NOMO-1 treated with dmso at 0.1 percent for 144 hours (cell line): ENCODE measurements around the gene CYP3A4.
"Not testable (repeated sequence)": the region's sequence is repeated elsewhere in the genome, so short reads cannot be mapped to it uniquely, and the experiment has no call there.

Experiments used
- DNase-seq: peaks from one replicate; lab custom pipeline; 2025; ENCODE audit not compliant: unreplicated experiment; lab: John Stamatoyannopoulos, UW

Gene CYP3A4

DNA sequence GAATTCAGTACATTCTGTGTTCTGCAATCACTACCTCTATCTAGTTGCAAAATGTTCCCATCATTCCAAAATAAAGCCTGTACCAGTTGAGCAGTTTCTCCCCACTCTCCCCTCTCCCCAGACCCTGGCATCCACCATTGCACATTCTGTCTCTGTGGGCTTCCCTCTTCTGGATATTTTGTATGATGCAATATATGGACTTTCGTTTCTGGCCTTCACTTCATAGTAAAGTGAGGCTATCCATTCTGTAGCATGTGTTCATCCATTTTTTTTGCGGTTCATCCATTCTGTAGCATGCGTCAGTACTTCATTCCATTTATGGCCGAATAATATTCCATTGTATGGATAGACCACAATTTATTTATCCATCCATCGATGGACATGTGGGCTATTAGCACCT is 9.5 kb upstream of the CYP3A4 start:
- no peak for DNase-seq

DNA sequence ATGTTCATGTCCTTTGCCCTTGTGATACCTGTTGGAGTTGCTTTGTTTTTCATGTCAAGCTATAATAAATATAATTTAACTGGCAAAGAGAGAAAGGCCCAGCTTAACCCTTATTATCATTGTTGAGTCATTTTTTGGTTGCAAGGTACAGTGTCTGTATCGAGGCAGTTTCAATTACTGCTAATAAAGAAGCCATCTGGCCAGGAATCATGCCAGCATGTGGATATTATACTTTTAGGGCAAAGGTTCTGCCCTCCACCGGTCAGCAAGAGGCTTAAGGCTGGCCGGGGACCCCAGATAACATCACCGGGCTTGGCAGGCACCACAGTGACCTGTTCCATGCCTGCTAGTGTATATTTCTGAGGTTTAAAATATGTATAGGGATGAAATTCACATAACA is 9.0 kb upstream of the CYP3A4 start:
- no peak for DNase-seq

DNA sequence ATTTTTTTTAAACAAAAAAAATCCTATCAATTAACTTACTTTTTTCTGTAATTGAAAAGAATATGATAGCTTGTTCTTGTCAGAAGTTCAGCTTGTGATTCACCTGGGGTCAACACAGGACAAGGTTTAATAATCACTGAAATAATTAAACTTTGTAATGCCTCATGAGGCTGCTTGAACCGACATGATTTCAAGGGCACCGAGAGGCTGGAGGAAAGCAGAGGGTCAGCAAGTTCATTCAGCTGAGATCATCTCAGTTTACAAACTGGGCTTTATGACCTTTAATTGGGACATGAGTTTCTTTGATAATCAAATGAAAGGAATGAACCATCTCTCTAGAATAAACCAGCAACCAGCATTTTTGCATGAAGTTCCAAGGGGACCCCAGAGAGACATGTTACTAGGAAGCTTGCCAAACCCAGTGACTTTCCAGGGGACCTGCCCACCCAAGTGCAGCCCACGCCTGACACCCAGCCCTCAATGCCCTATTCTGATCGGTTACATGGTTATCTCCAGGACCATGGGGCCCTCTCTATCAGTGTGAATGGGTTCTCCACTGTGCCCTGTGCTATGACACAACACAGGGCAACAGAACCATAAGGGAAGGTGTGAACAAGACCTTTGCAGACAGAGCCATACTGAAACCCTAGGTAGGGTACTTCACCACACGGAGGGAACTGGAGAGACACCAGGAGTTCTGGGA is 7.8 kb upstream of the CYP3A4 start:
- no peak for DNase-seq

DNA sequence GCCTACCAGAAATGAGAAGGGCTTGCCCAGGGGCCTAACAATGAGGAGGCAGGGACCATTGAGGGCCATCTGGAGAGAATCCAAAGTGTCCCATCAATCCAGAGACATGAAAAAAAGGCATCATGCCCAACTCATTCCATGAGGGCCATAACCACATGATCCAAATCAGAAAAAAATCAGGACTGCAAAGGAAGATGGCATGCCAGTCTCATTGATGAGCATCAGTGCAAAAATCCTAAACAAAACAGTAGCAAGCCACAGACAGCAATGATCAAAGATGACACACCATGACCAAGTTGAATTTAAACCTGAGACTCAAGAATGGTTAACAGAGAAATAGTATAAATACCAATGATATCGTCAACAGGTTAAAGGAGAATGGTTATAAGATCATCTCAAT is 7.0 kb upstream of the CYP3A4 start:
- DNase-seq = no peak

DNA sequence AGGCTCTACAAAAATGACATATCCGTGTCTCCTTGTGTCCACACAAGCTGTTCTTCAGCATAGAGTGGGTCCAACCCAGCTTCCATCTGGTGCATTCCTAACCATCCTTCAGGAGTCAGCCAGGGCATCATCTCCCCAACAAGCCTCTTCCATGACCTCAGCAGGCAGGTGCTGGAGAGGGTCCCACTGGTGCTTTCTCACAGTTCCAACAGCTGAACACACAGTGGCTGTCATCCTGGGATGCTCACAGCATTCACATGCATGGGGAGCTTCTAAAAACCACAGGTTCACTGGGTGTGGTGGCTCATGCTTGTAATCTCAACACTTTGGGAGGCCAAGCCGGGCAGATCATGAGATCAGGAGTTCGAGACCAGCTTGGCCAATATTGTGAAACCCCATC is 6.4 kb upstream of the CYP3A4 start:
- no peak for DNase-seq

DNA sequence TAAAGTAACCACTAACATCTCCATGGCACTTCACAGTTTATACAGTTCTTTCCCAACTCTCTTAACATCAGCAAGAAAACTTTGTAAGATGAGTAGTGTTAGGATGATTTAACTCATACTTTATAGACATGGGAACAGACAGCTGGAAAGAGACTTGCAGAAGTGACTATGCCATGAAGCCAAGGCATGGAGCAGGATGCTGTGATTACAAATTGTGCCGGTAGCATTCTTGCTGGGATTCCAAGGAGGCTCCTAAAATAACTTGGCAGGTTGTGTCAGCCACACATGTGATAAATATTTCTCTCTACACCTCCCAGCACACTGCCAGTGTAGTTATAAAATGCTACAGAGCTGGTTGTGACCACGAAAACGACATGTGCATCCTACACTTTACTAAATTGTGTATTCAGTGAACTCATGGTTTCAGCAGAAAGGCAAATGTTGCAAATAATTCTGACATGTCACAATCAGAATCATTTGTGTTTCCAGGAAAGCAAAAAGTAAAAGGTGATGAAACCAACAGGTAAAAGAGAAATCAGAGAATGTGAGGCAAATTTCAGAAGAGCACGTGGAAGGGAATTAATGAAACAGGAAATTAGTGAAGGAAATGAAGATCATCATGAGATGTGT is 5.6 kb upstream of the CYP3A4 start:
- no peak for DNase-seq

DNA sequence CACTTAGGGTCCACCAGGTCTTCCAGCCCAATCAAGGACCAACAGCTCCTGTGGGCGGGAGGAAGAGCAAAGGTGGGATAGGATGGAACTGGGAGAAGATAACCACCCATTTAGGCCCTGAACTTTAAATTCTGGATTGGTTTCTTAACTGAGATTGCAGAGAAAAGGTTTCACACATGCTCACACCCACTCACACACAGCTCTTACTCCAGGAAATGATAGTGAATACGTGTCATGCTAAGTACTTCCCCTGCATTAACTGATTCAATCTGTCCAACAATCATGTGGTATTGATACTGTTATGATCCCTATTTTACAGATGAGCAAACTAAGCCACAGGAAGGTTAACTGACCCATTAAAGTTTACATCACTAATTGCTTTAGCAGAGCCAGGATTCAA is 4.6 kb upstream of the CYP3A4 start:
- no peak for DNase-seq

DNA sequence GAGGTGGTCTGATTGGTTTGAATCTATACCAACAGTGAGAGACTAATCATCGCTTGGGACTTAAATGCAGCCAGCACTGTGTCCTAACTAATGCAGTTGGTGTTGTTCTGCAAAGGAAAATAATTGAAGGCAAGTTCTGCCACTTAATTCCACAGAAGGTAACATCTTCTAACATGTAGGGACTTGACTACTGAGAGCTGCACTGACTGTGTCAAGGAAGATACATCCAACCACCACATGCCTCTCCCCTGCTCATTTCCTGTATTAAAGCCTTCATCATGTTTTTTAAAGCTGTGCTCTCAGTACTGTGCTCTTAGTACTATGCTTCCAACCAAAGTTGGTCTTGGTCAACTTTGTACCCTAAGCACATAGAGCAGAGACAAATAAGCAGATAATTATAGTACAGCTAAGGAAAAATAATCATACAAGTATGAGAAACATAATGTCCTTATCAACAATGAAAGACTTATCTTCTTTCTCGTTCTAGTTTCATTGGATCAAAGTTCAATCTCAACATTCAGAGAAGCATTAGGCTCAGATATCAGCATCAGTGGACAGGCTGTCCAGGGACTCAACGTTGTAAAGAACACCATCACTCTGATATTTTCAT is 2.8 kb upstream of the CYP3A4 start:
- no peak for DNase-seq

DNA sequence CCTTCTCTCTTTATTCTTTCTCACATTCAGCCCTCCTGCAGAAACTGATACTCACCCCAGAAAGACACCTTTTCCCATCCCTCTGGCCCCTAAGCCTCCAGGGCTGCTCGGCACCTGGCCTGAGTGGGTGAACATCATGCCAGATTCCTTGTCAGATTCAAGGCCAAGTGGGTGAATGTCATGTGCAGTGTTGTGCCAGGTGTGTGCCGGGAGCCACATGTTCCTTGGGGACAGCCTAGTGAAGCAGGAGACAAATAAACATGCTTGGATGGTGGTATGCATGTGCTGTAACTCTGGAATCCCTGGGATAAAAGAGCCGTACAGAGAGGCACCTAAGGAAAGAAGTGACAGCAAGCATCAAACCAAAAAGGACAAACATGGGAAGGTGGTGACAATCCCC is 1.7 kb upstream of the CYP3A4 start:
- not testable (repeated sequence) for DNase-seq

DNA sequence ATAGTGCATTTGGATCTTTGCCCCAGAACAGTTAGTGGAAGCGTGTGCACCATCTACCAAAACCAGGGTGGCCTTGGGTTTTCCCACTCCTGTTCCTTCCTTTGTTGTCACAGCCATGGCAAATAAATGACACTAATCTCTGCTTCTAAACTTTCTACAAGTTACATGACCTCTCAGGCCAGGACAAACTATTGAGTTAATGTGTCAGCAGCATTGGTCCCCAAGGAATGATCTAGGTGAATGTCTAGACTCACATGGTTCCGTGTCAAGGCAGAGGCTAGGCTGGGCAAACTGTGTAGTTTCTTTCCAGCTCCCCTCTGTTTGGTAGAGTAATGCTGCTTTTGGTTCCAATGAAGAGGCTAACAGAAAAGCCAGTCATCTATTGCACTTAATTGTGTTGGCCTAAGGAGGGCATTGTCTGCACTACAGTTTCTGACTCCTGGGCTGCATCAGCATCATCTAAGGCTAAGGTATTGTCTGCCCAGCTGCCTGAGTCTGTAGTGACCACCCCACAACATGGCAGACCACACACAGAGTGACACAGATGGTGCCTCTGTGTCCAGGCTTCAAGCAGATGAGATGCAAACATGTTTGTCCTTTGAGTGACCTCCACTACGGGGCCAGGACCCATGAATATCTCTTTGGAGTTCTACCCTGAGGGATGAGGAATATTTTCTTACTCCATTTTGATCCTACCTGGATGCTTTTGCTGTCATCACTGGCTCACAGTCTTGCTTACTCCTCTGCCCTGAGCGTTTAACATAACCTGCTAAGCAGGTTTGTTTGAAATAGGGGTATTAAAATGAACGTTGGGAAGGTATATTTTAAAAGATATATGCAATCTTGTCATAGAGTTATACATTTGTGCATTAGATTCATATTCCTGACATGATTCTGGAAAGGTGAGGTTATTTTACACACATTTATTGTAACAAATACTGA is 1.7 kb downstream of the CYP3A4 start:
- DNase-seq = no peak

DNA sequence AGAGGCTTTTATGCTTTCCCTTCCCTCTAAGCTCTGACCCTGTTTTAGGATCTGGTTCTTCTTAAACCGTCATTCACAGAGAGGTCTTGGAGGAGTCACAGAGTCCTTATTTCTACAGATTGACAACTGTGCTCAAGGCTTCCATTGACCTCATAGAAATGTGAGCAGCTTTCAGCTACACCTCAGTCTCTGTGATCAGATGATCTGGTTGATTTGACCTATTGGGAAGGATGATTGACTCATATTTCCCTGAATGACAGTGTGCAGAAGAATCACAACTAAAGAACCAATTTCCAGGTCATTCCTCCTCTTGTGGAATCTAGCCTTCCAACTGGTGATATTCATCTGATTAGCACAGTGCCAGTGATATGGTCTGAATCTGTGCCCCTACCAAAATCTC is 3.4 kb downstream of the CYP3A4 start:
- no peak for DNase-seq

DNA sequence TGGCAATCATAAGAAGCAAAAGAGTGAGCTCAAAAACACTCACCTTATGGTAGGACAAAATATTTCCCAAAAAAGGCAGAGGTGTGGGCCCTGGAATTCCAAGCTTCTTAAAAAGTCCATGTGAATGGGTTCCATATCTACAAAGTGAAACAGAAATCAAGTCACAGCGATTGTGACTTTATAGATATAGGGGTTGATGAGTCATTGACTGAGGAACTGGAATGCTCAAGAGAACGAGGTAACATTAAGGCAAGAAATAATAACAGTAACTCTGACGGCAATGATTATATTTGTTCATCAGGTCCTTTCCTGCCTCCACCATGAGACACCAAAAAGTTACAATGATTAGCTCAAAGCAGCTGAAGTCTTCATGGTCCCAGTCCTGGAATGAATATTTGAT is 4.0 kb downstream of the CYP3A4 start:
- DNase-seq = no peak

DNA sequence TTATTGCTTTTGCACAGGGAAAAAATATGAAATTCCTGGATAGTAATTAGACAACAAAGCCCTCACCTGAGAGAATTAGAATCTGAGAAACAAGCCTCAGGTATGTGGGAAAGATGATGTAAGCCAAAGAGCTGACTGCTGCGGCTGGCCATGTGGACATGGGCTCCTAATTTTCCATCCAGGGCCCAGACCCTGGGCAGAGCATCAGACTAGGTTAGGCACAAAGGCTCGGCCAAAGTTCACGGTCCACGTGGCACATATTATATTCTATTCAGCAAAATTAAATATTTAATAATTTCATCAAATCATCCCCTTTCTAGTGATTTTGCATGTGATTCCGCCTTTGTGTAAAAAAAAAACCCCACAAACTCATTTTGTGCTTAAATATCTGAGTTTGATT is 5.1 kb downstream of the CYP3A4 start:
- DNase-seq = no peak

DNA sequence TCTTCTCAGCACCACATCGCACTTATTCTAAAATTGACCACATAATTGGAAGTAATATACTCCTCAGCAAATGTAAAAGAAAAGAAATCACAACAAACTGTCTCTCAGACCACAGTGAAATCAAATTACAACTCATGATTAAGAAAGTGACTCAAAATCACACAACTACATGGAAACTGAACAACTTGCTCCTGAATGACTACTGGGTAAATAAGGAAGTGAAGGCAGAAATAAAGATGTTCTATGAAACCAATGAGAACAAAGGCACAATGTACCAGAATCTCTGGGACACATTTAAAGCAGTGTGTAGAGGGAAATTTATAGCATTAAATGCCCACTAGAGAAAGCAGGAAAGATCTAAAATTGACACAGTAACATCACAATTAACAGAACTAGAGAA is 10.6 kb downstream of the CYP3A4 start:
- not testable (repeated sequence) for DNase-seq

DNA sequence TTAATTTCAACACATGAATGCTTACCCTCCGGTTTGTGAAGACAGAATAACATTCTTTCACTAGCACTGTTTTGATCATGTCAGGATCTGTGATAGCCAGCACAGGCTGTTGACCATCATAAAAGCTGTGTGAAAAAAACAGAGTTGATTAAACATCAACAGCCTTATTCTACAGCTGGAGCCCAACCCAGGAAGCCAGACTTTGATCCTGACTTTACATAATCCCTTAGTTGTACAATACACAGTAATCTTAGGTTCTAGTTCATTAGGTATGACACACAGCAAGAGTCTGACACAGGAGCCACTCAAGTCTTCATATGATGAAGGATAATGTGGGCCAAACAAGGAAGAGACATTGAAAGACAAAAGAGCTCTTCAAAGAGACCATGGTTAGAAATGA is 11.4 kb downstream of the CYP3A4 start:
- no peak for DNase-seq

DNA sequence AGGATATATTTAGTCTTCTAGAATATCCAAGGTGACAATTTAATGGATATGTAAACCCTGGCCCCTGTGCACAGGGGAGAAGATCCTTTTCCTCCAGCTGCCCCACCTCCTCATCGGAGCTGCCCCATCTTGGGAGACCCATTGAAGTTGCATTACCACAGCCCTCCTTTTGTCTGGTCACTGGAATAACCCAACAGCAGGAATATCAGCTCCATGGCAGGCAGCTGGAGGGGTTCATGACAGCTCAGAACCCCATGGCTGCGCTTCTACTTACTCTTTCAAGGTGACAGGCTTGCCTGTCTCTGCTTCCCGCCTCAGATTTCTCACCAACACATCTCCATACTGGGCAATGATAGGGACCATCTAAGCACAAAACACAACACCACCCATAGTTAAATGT is 14.5 kb downstream of the CYP3A4 start:
- not testable (repeated sequence) for DNase-seq

DNA sequence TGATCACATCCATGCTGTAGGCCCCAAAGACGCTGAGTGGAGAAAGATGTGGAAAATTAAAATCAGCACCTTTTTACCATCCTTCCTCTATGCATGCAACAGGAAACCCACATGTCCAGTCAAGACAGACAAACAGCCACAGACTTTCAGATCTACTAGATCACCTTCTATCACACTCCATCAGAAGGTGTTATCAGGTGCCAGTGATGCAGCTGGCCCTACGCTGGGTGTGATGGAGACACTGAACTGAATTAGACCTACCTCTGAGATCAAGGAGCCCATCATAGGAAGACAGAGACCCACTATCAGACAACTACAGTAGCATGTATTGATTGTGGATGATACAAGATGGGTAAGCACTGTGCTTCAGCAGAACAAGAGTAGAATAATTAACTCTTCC is 15.5 kb downstream of the CYP3A4 start:
- DNase-seq = no peak

DNA sequence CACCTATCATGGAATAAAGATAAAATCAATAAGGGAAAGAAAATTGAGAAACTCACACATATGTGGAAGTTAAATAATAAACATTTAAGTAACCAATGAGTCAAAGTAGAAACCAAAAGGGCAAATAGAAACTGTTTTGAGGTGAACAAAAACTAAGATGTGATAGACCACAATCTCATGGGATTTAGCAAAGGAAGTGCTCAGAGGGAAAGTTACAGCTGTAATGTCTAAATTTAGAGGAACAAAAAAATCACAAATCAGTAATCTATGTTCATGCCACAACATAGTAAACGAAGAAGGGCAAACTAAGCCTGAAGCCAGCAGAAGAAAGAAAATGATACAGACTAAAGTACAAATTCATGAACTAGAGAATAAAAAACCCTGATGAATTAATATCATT is 16.3 kb downstream of the CYP3A4 start:
- no peak for DNase-seq

DNA sequence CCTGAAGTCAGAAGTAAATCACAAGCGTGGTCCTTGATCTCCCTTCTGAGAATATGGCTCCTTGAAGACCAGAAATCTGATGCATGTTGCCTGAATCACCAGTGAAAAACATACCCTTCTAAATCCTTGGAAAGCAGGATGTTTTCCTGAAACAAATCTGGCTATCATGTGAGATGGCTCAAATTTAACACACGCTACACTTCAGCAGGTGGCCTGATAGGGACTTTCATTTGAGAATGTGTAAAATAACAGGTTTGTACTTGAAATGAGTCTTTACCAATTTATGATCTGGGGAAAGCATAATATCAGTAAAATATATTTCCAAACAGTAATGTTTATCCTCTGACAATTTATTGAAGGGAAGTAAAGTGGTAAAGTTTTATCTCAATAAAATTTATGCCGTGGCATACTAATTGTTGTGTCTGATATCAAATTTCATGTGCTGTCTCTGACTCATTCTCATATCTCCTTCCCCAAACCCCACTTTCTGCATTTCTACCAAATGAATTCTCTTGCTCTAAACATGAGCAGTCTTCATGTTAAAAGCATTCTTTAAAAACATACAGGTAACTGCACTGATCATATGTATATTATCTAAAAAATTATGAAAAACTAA is 17.4 kb downstream of the CYP3A4 start:
- DNase-seq = no peak

DNA sequence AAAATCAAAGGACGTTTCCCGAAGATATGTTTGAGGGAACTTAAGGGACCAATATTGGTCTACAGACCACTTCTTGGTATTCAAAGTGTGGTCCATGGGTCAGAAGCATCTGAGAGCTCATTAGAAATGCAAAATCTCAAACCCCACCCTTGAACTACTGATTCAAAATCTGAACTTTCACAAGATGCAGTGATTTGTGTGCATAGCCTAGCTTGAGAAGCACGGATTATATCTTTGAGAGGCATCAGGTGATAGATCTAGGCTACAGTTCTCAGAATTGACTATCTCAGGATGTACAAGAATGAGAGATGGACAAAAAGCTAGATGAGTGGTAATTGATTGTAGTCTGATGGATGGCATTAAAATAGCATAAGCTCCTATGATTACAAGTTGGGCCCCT is 19.5 kb downstream of the CYP3A4 start:
- DNase-seq = no peak

DNA sequence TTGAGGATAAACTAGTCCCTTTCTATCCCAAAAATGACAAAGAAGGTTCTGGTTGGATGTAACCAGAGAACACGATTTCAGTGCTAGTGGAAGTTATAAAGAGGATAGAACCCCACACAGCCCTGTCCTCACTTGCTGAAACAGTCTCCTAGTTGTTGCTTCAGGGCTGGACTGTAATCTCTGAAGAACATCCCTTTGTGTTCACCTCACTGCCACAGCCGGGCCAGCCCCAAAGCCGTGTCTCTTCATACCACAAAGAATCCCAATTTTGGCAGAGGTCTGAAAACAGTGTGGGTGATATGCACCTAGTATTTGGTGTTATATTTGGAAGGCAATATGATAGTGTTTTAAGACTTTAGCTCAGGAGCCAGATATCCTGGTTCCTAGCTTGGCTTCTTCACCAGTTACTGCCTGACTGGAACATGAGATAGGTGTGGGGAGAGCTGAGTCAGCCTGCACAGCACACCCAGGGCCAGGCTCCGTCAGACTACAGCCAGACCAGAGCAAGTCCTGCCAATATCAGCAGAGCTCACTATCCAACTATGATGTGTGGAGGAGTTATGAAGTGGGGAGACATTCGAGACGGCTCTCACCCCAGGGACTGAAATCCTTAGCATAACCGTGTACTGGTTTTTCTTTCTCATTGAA is 21.2 kb downstream of the CYP3A4 start:
- DNase-seq = no peak
